HUES6 (cell line): ENCODE measurements around the gene GPD1L.
"Not testable (repeated sequence)": the region's sequence is repeated elsewhere in the genome, so short reads cannot be mapped to it uniquely, and the experiment has no call there.

Source experiments
- H3K27ac ChIP-seq: 2 replicates; pipeline ENCODE4 v1.7.0; 2013; ENCODE audit warnings: low read depth, mild to moderate bottlenecking, low read length, inconsistent platforms
- H3K27me3 ChIP-seq: 2 replicates; pipeline ENCODE4 v1.6.1; 2013; ENCODE audit warnings: low read length; ENCODE audit not compliant: control insufficient read depth, insufficient read depth
- H3K36me3 ChIP-seq: 2 replicates; pipeline ENCODE4 v1.6.1; 2013; ENCODE audit warnings: low read length; ENCODE audit not compliant: control insufficient read depth, insufficient read depth
- H3K4me1 ChIP-seq: 2 replicates; pipeline ENCODE4 v1.6.1; 2013; ENCODE audit warnings: low read length; ENCODE audit not compliant: control insufficient read depth, insufficient read depth
- H3K4me3 ChIP-seq: 2 replicates; pipeline ENCODE4 v1.5.1; 2013; ENCODE audit warnings: low read depth, low read length
- H3K9ac ChIP-seq: one replicate; pipeline ENCODE4 v1.6.1; 2013; ENCODE audit warnings: mild to moderate bottlenecking, low read length
- H3K9me3 ChIP-seq: 2 replicates; pipeline ENCODE4 v1.6.1; 2013; ENCODE audit warnings: low read depth, low read length; ENCODE audit not compliant: control insufficient read depth, insufficient read depth

The GPD1L gene

DNA sequence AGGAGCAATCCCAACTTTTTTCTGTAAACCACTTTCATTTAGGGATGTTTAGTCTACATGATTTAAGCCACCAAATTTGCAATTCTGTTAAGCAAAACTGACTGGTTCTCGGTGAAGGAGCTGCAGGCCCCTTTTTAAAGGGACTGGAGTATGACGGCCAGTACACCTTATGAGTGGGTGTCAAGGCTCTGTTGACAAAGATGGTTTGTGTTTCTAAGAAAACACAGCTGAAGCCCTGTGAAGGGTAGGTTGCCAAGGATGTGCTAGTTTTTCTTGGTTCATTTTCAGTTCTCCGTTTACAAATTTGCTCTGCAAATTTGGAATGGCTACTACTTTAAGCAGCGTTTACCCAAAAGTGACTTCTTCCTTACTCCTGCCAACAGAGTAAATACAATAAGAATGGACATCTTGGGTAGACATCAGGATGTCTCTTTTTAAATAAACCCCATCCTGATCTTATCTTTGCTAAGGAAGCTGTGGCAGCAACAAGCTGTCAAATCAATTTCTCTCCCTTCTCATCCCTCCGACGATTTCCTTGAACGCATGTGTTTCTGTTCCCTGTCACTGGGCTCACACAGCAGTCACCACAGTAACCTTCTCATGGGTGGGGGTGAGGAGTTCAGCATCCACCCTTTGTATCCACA, 73.8 kb downstream of the GPD1L start:
- Histone ChIP-seq H3K27me3 (no peaks in the 10 kb centered on the region; the same call in 1 of the 2 replicates), H3K9me3 (no peaks in the 10 kb centered on the region), H3K4me1 (0 out of 2 replicates have a peak, but pooled peaks cover 4% of the 10 kb centered on the region), H3K27ac (no peak overlapping the region), H3K36me3 (no peaks in the 10 kb centered on the region), H3K4me3 (no peak overlapping the region), H3K9ac (no peak overlapping the region)

GRCh38 chr3:32181365-32181764, 74.9 kb downstream of the GPD1L start:
- Histone ChIP-seq H3K36me3 (no peaks in the 10 kb centered on the region), H3K27me3 (no peaks in the 10 kb centered on the region; the same call in 1 of the 2 replicates), H3K4me1 (peaks cover 8% of the 10 kb centered on the region; the same call in 1 of the 2 replicates), H3K9me3 (no peaks in the 10 kb centered on the region), H3K27ac (no peak overlapping the region), H3K4me3 (no peak overlapping the region), H3K9ac (no peak overlapping the region)

DNA sequence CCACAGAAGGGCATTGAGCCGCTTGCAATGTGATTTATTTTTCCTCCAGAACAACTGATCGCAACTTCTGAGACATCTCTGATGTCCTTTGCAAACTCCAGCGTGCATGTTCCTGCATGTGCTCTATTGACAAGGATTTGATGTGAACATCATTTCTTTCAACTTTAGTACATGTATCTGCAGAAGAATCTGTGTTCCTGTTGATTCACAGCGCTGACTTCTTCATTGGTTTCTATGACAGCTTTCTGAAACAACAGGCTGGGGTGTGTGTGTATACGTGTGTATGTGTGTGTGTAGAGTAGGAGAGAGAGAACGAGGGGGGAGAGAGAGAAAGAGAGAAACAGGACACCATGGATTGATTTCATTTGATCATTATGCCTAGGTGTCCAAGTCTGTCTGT, 75.4 kb downstream of the GPD1L start:
- H3K9me3 ChIP-seq = no peaks in the 10 kb centered on the region
- H3K4me1 ChIP-seq = peaks cover 12% of the 10 kb centered on the region; the same call in 1 of the 2 replicates
- no peak overlapping the region for H3K27ac ChIP-seq
- H3K36me3 ChIP-seq = no peaks in the 10 kb centered on the region
- no peak overlapping the region for H3K9ac ChIP-seq
- H3K4me3 ChIP-seq = no peak overlapping the region
- H3K27me3 ChIP-seq = no peaks in the 10 kb centered on the region; the same call in 1 of the 2 replicates

DNA sequence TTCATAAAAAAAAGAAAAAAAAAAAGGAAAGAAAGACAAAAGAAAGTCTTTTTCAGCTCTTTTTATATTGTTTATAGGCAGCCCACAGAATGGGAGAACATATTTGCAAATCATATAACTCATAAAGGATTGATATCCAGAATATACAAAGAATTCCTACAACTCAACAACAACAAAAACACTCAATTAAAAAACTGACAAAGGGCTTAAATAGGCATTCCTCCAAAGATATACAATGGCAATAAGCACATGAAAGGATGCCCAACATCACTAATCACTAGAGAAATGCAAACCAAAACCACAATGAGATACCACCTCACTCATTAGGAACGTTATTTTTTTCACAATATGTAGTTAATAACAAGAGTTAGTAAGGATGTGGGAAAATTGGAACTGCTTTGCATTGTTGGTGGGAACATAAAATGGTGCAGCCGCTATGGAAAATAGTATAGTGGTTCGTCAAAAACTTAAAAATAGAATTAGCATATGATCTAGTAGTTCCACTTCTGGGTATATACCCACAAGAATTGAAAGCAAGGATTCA, 77.8 kb downstream of the GPD1L start:
- H3K27ac ChIP-seq = no peak overlapping the region
- H3K27me3 ChIP-seq = no peaks in the 10 kb centered on the region; the same call in 1 of the 2 replicates
- peaks cover 8% of the 10 kb centered on the region; the same call in 1 of the 2 replicates for H3K4me1 ChIP-seq
- H3K36me3 ChIP-seq = no peaks in the 10 kb centered on the region
- H3K9ac ChIP-seq = no peak overlapping the region
- H3K9me3 ChIP-seq = no peaks in the 10 kb centered on the region
- no peak overlapping the region for H3K4me3 ChIP-seq

DNA sequence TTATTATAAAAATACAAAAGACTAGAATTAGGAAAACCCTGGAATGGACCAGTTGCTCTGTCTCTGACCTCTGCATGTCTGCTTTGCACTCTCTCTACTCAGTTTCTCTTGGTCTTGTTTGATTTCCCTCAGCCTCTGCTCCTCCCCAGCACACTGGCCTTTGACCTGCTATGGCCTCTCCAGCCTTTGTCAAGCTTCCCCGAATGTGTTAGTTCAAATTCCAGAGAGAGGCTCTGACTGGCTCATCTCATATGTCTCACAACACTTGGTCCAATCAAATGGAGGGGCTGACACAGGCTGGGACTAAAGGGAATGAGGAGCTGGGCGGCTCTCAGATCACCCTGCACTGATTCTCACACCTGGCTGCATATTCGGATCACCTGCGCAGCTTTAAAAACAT, 79.7 kb downstream of the GPD1L start:
- H3K27me3 ChIP-seq = no peaks in the 10 kb centered on the region
- no peak overlapping the region for H3K27ac ChIP-seq

DNA sequence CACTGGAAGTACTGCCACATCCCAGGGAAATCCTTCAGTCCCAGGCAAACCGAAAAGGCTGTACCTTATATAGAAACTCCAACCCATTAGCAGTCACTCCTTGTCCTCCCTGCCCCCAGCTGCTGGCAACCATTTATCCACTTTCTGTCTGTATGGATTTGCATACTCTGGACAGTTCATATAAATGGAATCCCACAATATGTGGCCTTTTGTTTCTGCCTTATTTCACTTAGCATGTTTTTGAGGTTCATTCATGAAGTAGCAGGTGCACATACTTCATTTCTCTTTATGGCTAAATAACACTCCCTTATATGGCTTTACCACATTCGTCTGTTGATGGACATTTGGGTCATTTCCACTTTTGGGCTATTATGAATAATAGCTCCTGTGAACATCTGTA, 80.5 kb downstream of the GPD1L start:
- Histone ChIP-seq H3K36me3 (no peaks in the 10 kb centered on the region), H3K9ac (no peak overlapping the region), H3K27me3 (no peaks in the 10 kb centered on the region), H3K4me3 (no peak overlapping the region), H3K4me1 (peaks cover 15% of the 10 kb centered on the region; the same call in 1 of the 2 replicates), H3K27ac (no peak overlapping the region), H3K9me3 (no peaks in the 10 kb centered on the region)

More for the DNA sequence above, 79.7 kb downstream of the GPD1L start:
- Histone ChIP-seq H3K4me1 (peaks cover 15% of the 10 kb centered on the region; the same call in 1 of the 2 replicates), H3K36me3 (no peaks in the 10 kb centered on the region), H3K9ac (no peak overlapping the region), H3K9me3 (no peaks in the 10 kb centered on the region), H3K4me3 (no peak overlapping the region)

DNA sequence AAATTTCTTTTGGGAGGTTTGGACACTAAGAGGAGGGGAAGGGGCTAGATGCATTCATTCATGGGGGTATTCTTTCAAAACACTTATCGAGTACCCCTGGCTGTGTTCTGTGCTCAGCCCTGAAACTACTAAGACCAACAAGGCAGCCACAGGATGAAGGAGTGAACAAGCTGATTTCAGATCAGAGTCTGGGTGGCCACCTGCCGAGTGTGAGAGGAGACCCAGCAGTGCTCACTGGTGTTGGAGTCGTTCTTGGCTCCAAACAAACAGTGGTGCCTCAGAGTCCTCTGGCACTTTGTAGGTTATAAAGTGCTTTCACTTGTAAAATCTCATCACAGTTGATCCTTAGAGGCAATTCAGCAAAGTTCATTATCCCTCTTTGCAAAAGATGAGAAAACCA, 83.3 kb downstream of the GPD1L start:
- Histone ChIP-seq H3K36me3 (no peaks in the 10 kb centered on the region), H3K27me3 (no peaks in the 10 kb centered on the region), H3K4me3 (no peak overlapping the region), H3K9me3 (no peaks in the 10 kb centered on the region), H3K9ac (no peak overlapping the region), H3K4me1 (peaks cover 15% of the 10 kb centered on the region; the same call in 1 of the 2 replicates), H3K27ac (no peak overlapping the region)

- not testable (repeated sequence) for H3K36me3 ChIP-seq, H3K27me3 ChIP-seq, H3K4me3 ChIP-seq, H3K9ac ChIP-seq, H3K27ac ChIP-seq, H3K9me3 ChIP-seq
- H3K4me1 ChIP-seq = peaks cover 15% of the 10 kb centered on the region; the same call in 1 of the 2 replicates
Observed at GRCh38 chr3:32190556-32190955, 84.1 kb downstream of the GPD1L start.

GRCh38 chr3:32193101-32193500, 86.7 kb downstream of the GPD1L start:
- H3K9ac ChIP-seq = no peak overlapping the region
- H3K4me3 ChIP-seq = no peak overlapping the region
- no peak overlapping the region for H3K27ac ChIP-seq
- no peaks in the 10 kb centered on the region for H3K9me3 ChIP-seq
- H3K4me1 ChIP-seq = peaks cover 8% of the 10 kb centered on the region; the same call in 1 of the 2 replicates
- no peaks in the 10 kb centered on the region for H3K36me3 ChIP-seq
- H3K27me3 ChIP-seq = no peaks in the 10 kb centered on the region

GRCh38 chr3:32194653-32195052, 88.2 kb downstream of the GPD1L start:
- Histone ChIP-seq H3K36me3 (no peaks in the 10 kb centered on the region), H3K4me3 (no peak overlapping the region), H3K27ac (no peak overlapping the region), H3K9ac (no peak overlapping the region), H3K9me3 (no peaks in the 10 kb centered on the region), H3K27me3 (no peaks in the 10 kb centered on the region), H3K4me1 (peaks cover 6% of the 10 kb centered on the region; the same call in 1 of the 2 replicates)

- Histone ChIP-seq H3K4me3 (no peak overlapping the region), H3K9me3 (no peaks in the 10 kb centered on the region)
Observed at GRCh38 chr3:32195995-32196540, 89.6 kb downstream of the GPD1L start.

More at GRCh38 chr3:32195995-32196540, 89.6 kb downstream of the GPD1L start:
- H3K9ac ChIP-seq = no peak overlapping the region
- H3K4me1 ChIP-seq = no peaks in the 10 kb centered on the region
- no peaks in the 10 kb centered on the region for H3K36me3 ChIP-seq
- no peaks in the 10 kb centered on the region for H3K27me3 ChIP-seq
- no peak overlapping the region for H3K27ac ChIP-seq
